GM12878 (cell line): Measurements from ENCODE around the gene CLIP2. TPM values are rescaled to one million over a fixed set of nuclear protein-coding genes. Genes with fewer than 3 reads are reported as not detected.

Experiments
- ATAC-seq: fragments of 200-7000 bp; cut with Tn5 transposase; 3 replicates; pipeline ENCODE4 v1.9.1; 2020; ENCODE audit warnings: mild to moderate bottlenecking, moderate library complexity
- BruUV-seq: library from RNA; stranded (reverse); fragments of 400-500 nt; replicated peaks from 2 replicates; lab custom pipeline; 2021; lab: Mats Ljungman, UMichigan
- CTCF ChIA-PET: fragments of 300-600 bp; sonication (Branson Sonifier 250); formaldehyde crosslinking; extraction: SDS; loops from one replicate; lab custom pipeline; 2021; ENCODE audit warnings: inconsistent platforms; lab: Yijun Ruan, JAX
- POLR2A ChIA-PET: fragments of 350-600 bp; formaldehyde crosslinking; extraction: SDS; loops from one replicate; lab custom pipeline; 2021; ENCODE audit warnings: inconsistent platforms; lab: Charles Lee
- RAD21 ChIA-PET: fragments of 300-600 bp; sonication (Branson Sonifier 250); formaldehyde crosslinking; loops from one replicate; lab custom pipeline; 2023; ENCODE audit warnings: antibody characterized with exemption; ENCODE audit not compliant: unreplicated experiment; lab: Charles Lee
- SMC1A ChIA-PET: fragments of 300-600 bp; sonication (Branson Sonifier 250); formaldehyde crosslinking; loops from one replicate; lab custom pipeline; 2023; ENCODE audit not compliant: unreplicated experiment, uncharacterized antibody; lab: Charles Lee
- DNase-seq: peaks from one replicate; pipeline ENCODE4 v3.0.0-alpha.2; 2011; ENCODE audit warnings: low read depth, low spot score
- FAIRE-seq: peaks from 3 replicates; lab custom pipeline; 2011; peaks lifted over from hg19 to GRCh38; lab: Jason Lieb, UNC
- H2AFZ ChIP-seq: 2 replicates; pipeline ENCODE4 v1.6.0; 2011; ENCODE audit warnings: low read depth, low read length, control low read depth; ENCODE audit not compliant: control insufficient read depth
- H3K27ac ChIP-seq: 2 replicates; pipeline ENCODE4 v1.5.1; 2011; ENCODE audit warnings: control low read depth; ENCODE audit not compliant: control insufficient read depth, insufficient read depth
- H3K27me3 ChIP-seq, 2 experiments: replicated peaks in 1 of 2; 2 replicates each; pipeline versions ENCODE4 v1.6.0 to v1.6.1; 2011; ENCODE audit warnings: low read length in 1 of 2; ENCODE audit not compliant: control insufficient read depth in 2 of 2, insufficient read depth in 2 of 2
- H3K36me3 ChIP-seq, 2 experiments: 2 replicates each; pipeline ENCODE4 v1.5.1; 2011; ENCODE audit warnings: low read length in 1 of 2; ENCODE audit not compliant: control insufficient read depth in 2 of 2, insufficient read depth in 2 of 2
- H3K4me1 ChIP-seq: 2 replicates; pipeline ENCODE4 v1.6.1; 2011; ENCODE audit warnings: mild to moderate bottlenecking, low read length, moderate library complexity, mixed read lengths; ENCODE audit not compliant: control insufficient read depth, insufficient read depth
- H3K4me2 ChIP-seq: 2 replicates; pipeline ENCODE4 v1.6.0; 2011; ENCODE audit warnings: control low read depth; ENCODE audit not compliant: control insufficient read depth, insufficient read depth
- H3K4me3 ChIP-seq: fragments of 200-600 bp; sonication (generic); 2 replicates; pipeline ENCODE4 v1.5.1; 2016
- H3K79me2 ChIP-seq: 2 replicates; pipeline ENCODE4 v1.6.0; 2011; ENCODE audit warnings: low read length; ENCODE audit not compliant: control insufficient read depth, insufficient read depth
- H3K9ac ChIP-seq: 2 replicates; pipeline ENCODE4 v1.8.0; 2011; ENCODE audit warnings: low read length, control low read depth, mixed read lengths; ENCODE audit not compliant: control insufficient read depth, insufficient read depth
- H3K9me3 ChIP-seq: replicated peaks from 3 replicates; pipeline ENCODE4 v1.5.1; 2011; ENCODE audit warnings: mild to moderate bottlenecking, low read length; ENCODE audit not compliant: control insufficient read depth, insufficient read depth
- H4K20me1 ChIP-seq: 2 replicates; pipeline ENCODE4 v1.6.0; 2011; ENCODE audit not compliant: control insufficient read depth, insufficient read depth
- IKZF1 ChIP-seq: fragments of 450-650 bp; conservative IDR thresholded peaks from 2 replicates; pipeline ENCODE4 v1.6.1; 2017; ENCODE audit warnings: antibody characterized with exemption, mild to moderate bottlenecking
- IKZF2 ChIP-seq, 2 experiments: fragments of 450-650 bp; IDR thresholded peaks; 2 replicates each; pipeline ENCODE4 v1.6.1; 2017; ENCODE audit warnings: mild to moderate bottlenecking in 2 of 2, moderate library complexity in 2 of 2
- NKRF ChIP-seq: fragments of 450-650 bp; conservative IDR thresholded peaks from 2 replicates; pipeline ENCODE4 v1.6.1; 2017; ENCODE audit warnings: mild to moderate bottlenecking, moderate library complexity
- WGBS: methylation state at CpG from one replicate; pipeline ENCODE4 v1.1.6; 2016; ENCODE audit warnings: low lambda C conversion rate; ENCODE audit not compliant: insufficient replicate concordance, insufficient coverage; ENCODE audit errors: missing lambda C conversion rate; 5-methylcytosine and 5-hydroxymethylcytosine counted together
- in situ Hi-C: fragments of 300-500 bp; cut with MboI; formaldehyde crosslinking; loops from 9 replicates; pipeline ENCODE4 v1.14.3; 2018; ENCODE audit warnings: mixed read lengths
- intact Hi-C: fragments of 100-400 bp; cut with micrococcal nuclease; formaldehyde crosslinking; loops from one replicate; pipeline ENCODE4 v1.14.2; 2022; ENCODE audit not compliant: unreplicated experiment
- polyA plus RNA-seq, 11 experiments: library from polyadenylated mRNA; depleted of rRNA in 4 of 11; unstranded in 6 of 11; stranded (reverse) in 5 of 11; fragments of >200 nt; fragmentation: Nextera tagmentation in 4 of 11; fragmentation: Illumina TruSeq in 1 of 11; extraction: Ambion mirVana in 4 of 11; extraction: Trizol in 1 of 11; gene quantifications; 1 replicate in 1 of 11; 2 replicates in 10 of 11; pipeline versions ENCODE4 v1.2.1 to v1.2.3, GENCODE V29; 2011 to 2016; ENCODE audit warnings: inconsistent platforms in 2 of 11, missing spikeins in 2 of 11, low read depth in 1 of 11
- total RNA-seq, 4 experiments: library from RNA; depleted of rRNA in 3 of 4; stranded (reverse); fragments of >200 nt in 3 of 4; fragmentation: Illumina TruSeq in 1 of 4; extraction: Trizol in 1 of 4; gene quantifications; 2 replicates each; pipeline versions ENCODE4 v1.2.1 to v1.2.3, GENCODE V29; 2013 to 2021

The CLIP2 gene
- total and polyA plus RNA-seq, 10 of the 15 experiments (the other 5 are each of a cell fraction or from before 2014, with no cell fraction given): 0.26 to 56.3 (median 21.0) TPM

GRCh38 chr7:74287303-74288033, 1.7 kb upstream of the CLIP2 start:
- intact Hi-C loops: loop anchor here (2.0 to 10.0 kb wide), 4 partner anchors 17 to 377 kb away; no protein-coding TSS in a partner anchor
- FAIRE-seq (peak; percentile 13), DNase-seq (no peak), ATAC-seq (no peak)
- Histone ChIP-seq H3K36me3 (no peaks in the 10 kb centered on the region), H3K9ac (no peak overlapping the region), H3K27me3 (no peaks in the 10 kb centered on the region), H3K4me3 (peak overlapping the region; percentile 92), H3K4me1 (peaks cover 44% of the 10 kb centered on the region), H4K20me1 (peaks cover 3% of the 10 kb centered on the region; the same call in 1 of the 2 replicates), H3K79me2 (peaks cover 56% of the 10 kb centered on the region), H3K4me2 (peak overlapping the region; percentile 71), H3K9me3 (no peaks in the 10 kb centered on the region), H3K27ac (peak overlapping the region; percentile 93), H2AFZ (no peak overlapping the region)
- POLR2A ChIA-PET: interaction anchor here (0.8 to 8.7 kb wide), 9 partner anchors 8 to 81 kb away, joined by 3 to 171 read pairs (median 5); partner anchors contain the start of gene LAT2
- TF ChIP-seq NKRF (no peak), IKZF2 (IDR thresholded peaks at IDR 0.05) (peak; percentile 24 to 28; a peak in 1 of 4 replicates), IKZF1 (0 out of 2 replicates have a peak, but pooled peaks have one; percentile 18)
- SMC1A ChIA-PET: interaction anchor here (0.7 to 12.0 kb wide), 13 partner anchors 9 to 113 kb away, joined by 3 to 285 read pairs (median 4); no protein-coding TSS in a partner anchor
- WGBS: 72% methylated on average over 7 of the region's 7 CpGs
- CTCF ChIA-PET: interaction anchor here (0.6 to 9.2 kb wide), 9 partner anchors 8 to 207 kb away, joined by 3 to 103 read pairs (median 9); partner anchors contain the start of gene LAT2
- in situ Hi-C loops: loop anchor here (5.0 kb wide), 1 partner anchor 80 kb away; no protein-coding TSS in a partner anchor
- no TSS peak for BruUV-seq
- RAD21 ChIA-PET: interaction anchor here (0.6 to 12.0 kb wide), 17 partner anchors 9 to 114 kb away, joined by 3 to 169 read pairs (median 5); partner anchors contain the start of genes LAT2 and RFC2
